ENCODE measurements around the gene FGF12.
"Not testable (repeated sequence)": the region's sequence is repeated elsewhere in the genome, so short reads cannot be mapped to it uniquely, and the experiment has no call there.

The FGF12 gene

DNA sequence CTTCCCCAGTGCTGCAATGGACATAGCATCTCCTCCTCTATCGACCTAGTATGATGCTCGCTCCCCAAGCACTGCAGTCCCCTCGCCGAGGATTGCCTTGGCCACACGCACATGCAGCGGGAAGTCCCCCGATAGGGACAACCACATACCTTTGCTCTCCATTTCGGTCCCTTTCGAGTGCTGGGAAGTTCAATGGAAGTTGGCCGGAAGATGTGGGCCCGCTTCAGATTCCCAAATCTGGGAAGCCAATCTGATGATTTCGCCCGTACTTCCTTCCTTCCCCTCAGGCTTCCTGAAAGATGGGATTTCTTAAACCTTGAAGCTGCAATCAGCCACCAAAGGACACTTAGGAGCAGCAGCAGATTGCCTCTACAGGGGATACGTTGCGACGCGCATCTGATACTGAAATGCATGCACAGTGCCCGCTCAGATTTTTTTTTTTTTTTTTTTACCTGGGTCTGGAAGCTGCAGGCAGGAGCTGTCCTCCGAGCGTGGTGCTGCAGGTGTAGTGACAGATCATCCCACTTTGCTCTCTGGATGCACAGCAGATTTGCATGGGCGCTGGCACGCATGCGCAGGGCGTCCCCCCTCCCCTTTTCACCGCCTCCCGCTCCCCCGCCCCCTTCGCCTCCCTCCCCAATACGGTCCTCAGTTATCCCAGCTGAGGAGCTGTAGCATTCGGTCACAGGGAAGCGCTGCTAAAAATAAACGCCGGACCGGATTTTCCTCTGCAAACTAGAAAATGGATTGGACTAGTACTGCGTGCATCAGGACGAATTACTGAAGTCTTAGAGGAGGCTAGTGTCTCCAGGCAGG lies at the start of gene FGF12:
Gene FGF12 (minus strand): TSS at position 510 of the 816 bp plus-strand sequence.
- H4K20me1 ChIP-seq (ENCODE audit: insufficient read depth, low read length), result no peaks in the 10 kb centered on the region
- no peaks in the 10 kb centered on the region for H3K79me2 ChIP-seq (ENCODE audit: low read length)
- H3K27me3 ChIP-seq (ENCODE audit: low read depth, low read length), result peaks cover 3% of the 10 kb centered on the region; the same call in 1 of the 2 replicates
- no peak within 1 kb of the TSS for H3K9ac ChIP-seq (ENCODE audit: low read length)
- H3K27ac ChIP-seq (ENCODE audit: low read length), result no peak within 1 kb of the TSS
- H3K36me3 ChIP-seq (replicated peaks; ENCODE audit: low read depth, low read length), result no peaks in the 10 kb centered on the region
- H2AFZ ChIP-seq (ENCODE audit: low read depth, low read length), result no peak within 1 kb of the TSS
- TF ChIP-seq EZH2phosphoT487 (IDR thresholded peaks at IDR 0.05; ENCODE audit: low read depth), result no peak
- TF ChIP-seq, protein P1, sequence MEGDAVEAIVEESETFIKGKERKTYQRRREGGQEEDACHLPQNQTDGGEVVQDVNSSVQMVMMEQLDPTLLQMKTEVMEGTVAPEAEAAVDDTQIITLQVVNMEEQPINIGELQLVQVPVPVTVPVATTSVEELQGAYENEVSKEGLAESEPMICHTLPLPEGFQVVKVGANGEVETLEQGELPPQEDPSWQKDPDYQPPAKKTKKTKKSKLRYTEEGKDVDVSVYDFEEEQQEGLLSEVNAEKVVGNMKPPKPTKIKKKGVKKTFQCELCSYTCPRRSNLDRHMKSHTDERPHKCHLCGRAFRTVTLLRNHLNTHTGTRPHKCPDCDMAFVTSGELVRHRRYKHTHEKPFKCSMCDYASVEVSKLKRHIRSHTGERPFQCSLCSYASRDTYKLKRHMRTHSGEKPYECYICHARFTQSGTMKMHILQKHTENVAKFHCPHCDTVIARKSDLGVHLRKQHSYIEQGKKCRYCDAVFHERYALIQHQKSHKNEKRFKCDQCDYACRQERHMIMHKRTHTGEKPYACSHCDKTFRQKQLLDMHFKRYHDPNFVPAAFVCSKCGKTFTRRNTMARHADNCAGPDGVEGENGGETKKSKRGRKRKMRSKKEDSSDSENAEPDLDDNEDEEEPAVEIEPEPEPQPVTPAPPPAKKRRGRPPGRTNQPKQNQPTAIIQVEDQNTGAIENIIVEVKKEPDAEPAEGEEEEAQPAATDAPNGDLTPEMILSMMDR (IDR thresholded peaks at IDR 0.05; ENCODE audit: low read depth, low read length), result no peak
- no peaks in the 10 kb centered on the region for H3K9me3 ChIP-seq (ENCODE audit: insufficient read depth, low read length)
- H3K4me3 ChIP-seq (ENCODE audit: low read length), result no peak within 1 kb of the TSS
- no peak within 1 kb of the TSS for H3K4me2 ChIP-seq (ENCODE audit: low read length)
- H3K4me1 ChIP-seq (ENCODE audit: low read length), result no peaks in the 10 kb centered on the region

DNA sequence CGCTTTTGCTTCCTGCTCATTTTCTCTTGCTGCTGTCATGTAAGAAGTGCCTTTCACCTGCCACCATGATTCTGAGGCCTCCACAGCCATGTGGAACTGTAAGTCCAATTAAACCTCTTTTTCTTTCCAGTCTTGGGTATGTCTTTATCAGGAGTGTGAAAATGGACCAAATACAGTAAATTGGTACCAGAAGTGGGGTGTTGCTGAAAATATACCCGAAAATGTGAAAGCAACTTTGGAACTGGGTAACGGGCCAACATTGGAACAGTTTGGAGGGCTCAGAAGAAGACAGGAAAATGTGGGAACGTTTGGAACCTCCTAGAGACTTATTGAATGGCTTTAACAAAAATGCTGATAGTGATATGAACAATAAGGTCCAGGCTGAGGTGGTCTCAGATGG lies 47.0 kb upstream of the FGF12 start:
- not testable (repeated sequence) for H3K4me1 ChIP-seq (ENCODE audit: low read length); H2AFZ ChIP-seq (ENCODE audit: low read depth, low read length); H3K4me3 ChIP-seq (ENCODE audit: low read length); H4K20me1 ChIP-seq (ENCODE audit: insufficient read depth, low read length); H3K4me2 ChIP-seq (ENCODE audit: low read length); H3K27ac ChIP-seq (ENCODE audit: low read length); H3K36me3 ChIP-seq (replicated peaks; ENCODE audit: low read depth, low read length); H3K9ac ChIP-seq (ENCODE audit: low read length); H3K79me2 ChIP-seq (ENCODE audit: low read length); H3K9me3 ChIP-seq (ENCODE audit: insufficient read depth, low read length)
- peaks cover 19% of the 10 kb centered on the region; the same call in 1 of the 2 replicates for H3K27me3 ChIP-seq (ENCODE audit: low read depth, low read length)

DNA sequence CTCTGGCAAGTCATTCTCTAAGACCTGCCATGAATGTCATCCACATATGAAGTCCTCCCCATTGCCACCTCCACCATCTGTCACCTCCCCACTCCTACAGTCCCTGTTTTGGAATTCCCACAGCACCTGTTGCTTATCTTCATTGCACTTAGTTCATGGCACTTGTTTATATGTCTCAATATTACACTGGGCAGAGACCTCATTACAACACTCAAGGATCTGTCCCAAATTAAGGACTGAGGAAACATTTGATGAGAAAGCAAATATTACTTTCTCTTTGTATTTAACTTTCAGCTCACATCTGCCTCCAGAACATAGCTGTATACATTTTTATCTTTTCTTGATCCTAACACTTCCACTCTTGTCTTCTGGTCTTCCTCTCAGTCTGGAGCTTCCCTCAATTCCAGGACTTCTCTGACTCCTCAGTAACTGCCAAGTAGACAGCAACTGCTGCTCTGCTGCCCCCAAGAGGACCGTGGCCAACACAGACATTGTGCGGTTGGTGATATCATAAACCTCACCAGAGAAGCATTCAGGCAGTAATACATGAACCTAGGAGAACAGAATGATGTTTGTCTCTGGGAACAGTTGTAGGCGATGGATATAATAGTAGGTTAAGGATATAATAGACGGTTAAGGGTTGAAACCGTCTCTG lies 45.0 kb upstream of the FGF12 start:
- Histone ChIP-seq H2AFZ (ENCODE audit: low read depth, low read length) (no peak overlapping the region), H3K9ac (ENCODE audit: low read length) (no peak overlapping the region), H4K20me1 (ENCODE audit: insufficient read depth, low read length) (no peaks in the 10 kb centered on the region), H3K9me3 (ENCODE audit: insufficient read depth, low read length) (no peaks in the 10 kb centered on the region), H3K27me3 (ENCODE audit: low read depth, low read length) (peaks cover 19% of the 10 kb centered on the region; the same call in 1 of the 2 replicates), H3K27ac (ENCODE audit: low read length) (no peak overlapping the region), H3K4me2 (ENCODE audit: low read length) (no peak overlapping the region), H3K4me1 (ENCODE audit: low read length) (no peaks in the 10 kb centered on the region), H3K4me3 (ENCODE audit: low read length) (no peak overlapping the region), H3K36me3 (replicated peaks; ENCODE audit: low read depth, low read length) (no peaks in the 10 kb centered on the region), H3K79me2 (ENCODE audit: low read length) (no peaks in the 10 kb centered on the region)
- TF ChIP-seq, protein P1 (IDR thresholded peaks at IDR 0.05; ENCODE audit: low read depth, low read length), result peak; percentile 73
- TF ChIP-seq EZH2phosphoT487 (IDR thresholded peaks at IDR 0.05; ENCODE audit: low read depth), result no peak

DNA sequence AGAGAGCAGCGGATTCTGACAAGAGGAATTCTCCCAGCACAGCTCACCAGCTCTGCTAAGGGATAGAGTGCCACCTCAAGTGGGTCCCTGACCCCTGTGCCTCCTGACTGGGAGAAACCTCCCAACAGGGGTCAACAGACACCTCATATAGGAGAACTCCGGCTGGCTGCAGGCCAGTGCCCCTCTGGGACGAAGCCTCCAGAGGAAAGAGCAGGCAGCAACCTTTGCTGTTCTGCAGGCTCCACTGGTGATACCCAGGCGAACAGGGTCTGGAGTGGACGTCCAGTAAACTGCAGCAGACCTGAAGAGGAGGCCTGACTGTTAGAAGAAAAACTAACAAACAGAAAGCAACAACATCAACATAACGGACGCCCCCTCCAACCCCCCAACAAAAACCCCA lies 31.3 kb upstream of the FGF12 start:
- TF ChIP-seq EZH2phosphoT487 (IDR thresholded peaks at IDR 0.05; ENCODE audit: low read depth), result no peak
- TF ChIP-seq, protein P1 (IDR thresholded peaks at IDR 0.05; ENCODE audit: low read depth, low read length), result no peak
- H3K27ac ChIP-seq (ENCODE audit: low read length), result no peak overlapping the region
- no peaks in the 10 kb centered on the region for H4K20me1 ChIP-seq (ENCODE audit: insufficient read depth, low read length)
- no peak overlapping the region for H3K4me2 ChIP-seq (ENCODE audit: low read length)
- H3K4me3 ChIP-seq (ENCODE audit: low read length), result no peak overlapping the region
- no peaks in the 10 kb centered on the region for H3K79me2 ChIP-seq (ENCODE audit: low read length)
- H3K9me3 ChIP-seq (ENCODE audit: insufficient read depth, low read length), result no peaks in the 10 kb centered on the region
- no peak overlapping the region for H2AFZ ChIP-seq (ENCODE audit: low read depth, low read length)
- no peak overlapping the region for H3K9ac ChIP-seq (ENCODE audit: low read length)
- H3K27me3 ChIP-seq (ENCODE audit: low read depth, low read length), result no peaks in the 10 kb centered on the region
- H3K36me3 ChIP-seq (replicated peaks; ENCODE audit: low read depth, low read length), result no peaks in the 10 kb centered on the region
- no peaks in the 10 kb centered on the region for H3K4me1 ChIP-seq (ENCODE audit: low read length)

All from OCI-LY3 (cell line).